ENCODE data around the gene CNOT1. TPM values are rescaled to one million over a fixed set of nuclear protein-coding genes. Genes with fewer than 3 reads are reported as not detected.

CNOT1 gene
- total and polyA plus RNA-seq, 10 of the 15 experiments (the other 5 are each of a cell fraction or from before 2014, with no cell fraction given) = 101 to 246 (median 175) TPM

DNA sequence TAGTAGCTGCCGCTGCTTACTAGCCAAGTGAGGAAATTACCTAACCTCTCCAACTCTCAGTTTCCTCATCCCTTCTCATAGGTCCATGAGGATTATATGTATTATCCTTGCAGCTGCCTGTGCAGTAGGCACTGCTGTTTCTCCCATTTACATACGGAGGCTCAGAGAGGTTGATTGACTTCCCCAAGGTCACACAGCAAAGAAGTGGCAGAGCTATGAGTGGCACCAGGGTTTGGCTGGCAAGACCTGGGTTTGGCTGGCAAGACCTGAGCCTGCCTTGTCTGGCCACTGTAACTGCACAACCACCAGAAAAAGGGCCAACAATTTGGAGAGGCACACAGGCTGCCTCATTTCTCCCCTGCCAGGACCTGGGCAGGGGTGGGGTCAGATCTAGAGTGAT is 132.2 kb downstream of the CNOT1 start (continued):
- TF ChIP-seq, protein P1, sequence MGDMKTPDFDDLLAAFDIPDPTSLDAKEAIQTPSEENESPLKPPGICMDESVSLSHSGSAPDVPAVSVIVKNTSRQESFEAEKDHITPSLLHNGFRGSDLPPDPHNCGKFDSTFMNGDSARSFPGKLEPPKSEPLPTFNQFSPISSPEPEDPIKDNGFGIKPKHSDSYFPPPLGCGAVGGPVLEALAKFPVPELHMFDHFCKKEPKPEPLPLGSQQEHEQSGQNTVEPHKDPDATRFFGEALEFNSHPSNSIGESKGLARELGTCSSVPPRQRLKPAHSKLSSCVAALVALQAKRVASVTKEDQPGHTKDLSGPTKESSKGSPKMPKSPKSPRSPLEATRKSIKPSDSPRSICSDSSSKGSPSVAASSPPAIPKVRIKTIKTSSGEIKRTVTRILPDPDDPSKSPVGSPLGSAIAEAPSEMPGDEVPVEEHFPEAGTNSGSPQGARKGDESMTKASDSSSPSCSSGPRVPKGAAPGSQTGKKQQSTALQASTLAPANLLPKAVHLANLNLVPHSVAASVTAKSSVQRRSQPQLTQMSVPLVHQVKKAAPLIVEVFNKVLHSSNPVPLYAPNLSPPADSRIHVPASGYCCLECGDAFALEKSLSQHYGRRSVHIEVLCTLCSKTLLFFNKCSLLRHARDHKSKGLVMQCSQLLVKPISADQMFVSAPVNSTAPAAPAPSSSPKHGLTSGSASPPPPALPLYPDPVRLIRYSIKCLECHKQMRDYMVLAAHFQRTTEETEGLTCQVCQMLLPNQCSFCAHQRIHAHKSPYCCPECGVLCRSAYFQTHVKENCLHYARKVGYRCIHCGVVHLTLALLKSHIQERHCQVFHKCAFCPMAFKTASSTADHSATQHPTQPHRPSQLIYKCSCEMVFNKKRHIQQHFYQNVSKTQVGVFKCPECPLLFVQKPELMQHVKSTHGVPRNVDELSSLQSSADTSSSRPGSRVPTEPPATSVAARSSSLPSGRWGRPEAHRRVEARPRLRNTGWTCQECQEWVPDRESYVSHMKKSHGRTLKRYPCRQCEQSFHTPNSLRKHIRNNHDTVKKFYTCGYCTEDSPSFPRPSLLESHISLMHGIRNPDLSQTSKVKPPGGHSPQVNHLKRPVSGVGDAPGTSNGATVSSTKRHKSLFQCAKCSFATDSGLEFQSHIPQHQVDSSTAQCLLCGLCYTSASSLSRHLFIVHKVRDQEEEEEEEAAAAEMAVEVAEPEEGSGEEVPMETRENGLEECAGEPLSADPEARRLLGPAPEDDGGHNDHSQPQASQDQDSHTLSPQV (IDR thresholded peaks at IDR 0.05) = no peak
- TF ChIP-seq KDM1A (IDR thresholded peaks at IDR 0.05; ENCODE audit: borderline replicate concordance) = no peak
- TF ChIP-seq POLR2AphosphoS5 (IDR thresholded peaks at IDR 0.05; ENCODE audit: low read length) = no peak
- TF ChIP-seq, protein P2, sequence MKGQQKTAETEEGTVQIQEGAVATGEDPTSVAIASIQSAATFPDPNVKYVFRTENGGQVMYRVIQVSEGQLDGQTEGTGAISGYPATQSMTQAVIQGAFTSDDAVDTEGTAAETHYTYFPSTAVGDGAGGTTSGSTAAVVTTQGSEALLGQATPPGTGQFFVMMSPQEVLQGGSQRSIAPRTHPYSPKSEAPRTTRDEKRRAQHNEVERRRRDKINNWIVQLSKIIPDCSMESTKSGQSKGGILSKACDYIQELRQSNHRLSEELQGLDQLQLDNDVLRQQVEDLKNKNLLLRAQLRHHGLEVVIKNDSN (IDR thresholded peaks at IDR 0.05; ENCODE audit: borderline replicate concordance, extremely low read length, insufficient read depth, low read depth, low read length) = no peak
- TF ChIP-seq RUNX3 (IDR thresholded peaks at IDR 0.05; ENCODE audit: low read length) = no peak
- TF ChIP-seq STAT3 (IDR thresholded peaks at IDR 0.05; ENCODE audit: low read depth, low read length) = no peak
- TF ChIP-seq, protein P3, sequence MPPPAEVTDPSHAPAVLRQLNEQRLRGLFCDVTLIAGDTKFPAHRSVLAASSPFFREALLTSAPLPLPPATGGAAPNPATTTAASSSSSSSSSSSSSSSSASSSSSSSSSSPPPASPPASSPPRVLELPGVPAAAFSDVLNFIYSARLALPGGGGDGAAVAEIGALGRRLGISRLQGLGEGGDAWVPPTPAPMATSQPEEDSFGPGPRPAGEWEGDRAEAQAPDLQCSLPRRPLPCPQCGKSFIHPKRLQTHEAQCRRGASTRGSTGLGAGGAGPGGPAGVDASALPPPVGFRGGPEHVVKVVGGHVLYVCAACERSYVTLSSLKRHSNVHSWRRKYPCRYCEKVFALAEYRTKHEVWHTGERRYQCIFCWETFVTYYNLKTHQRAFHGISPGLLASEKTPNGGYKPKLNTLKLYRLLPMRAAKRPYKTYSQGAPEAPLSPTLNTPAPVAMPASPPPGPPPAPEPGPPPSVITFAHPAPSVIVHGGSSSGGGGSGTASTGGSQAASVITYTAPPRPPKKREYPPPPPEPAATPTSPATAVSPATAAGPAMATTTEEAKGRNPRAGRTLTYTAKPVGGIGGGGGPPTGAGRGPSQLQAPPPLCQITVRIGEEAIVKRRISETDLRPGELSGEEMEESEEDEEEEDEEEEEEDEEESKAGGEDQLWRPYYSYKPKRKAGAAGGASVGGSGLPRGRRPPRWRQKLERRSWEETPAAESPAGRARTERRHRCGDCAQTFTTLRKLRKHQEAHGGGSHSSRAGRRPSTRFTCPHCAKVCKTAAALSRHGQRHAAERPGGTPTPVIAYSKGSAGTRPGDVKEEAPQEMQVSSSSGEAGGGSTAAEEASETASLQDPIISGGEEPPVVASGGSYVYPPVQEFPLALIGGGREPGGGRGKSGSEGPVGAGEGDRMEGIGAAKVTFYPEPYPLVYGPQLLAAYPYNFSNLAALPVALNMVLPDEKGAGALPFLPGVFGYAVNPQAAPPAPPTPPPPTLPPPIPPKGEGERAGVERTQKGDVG (CRISPR knock-in tag; IDR thresholded peaks at IDR 0.05) = no peak
- no peak for TF ChIP-seq RFX5 (IDR thresholded peaks at IDR 0.05; ENCODE audit: low read depth, low read length)
- TF ChIP-seq WRNIP1 (IDR thresholded peaks at IDR 0.05; ENCODE audit: borderline replicate concordance, low read depth, low read length) = no peak
- TF ChIP-seq POLR2AphosphoS2 (IDR thresholded peaks at IDR 0.05; ENCODE audit: low read depth, low read length) = no peak
- TF ChIP-seq FOXK2 (IDR thresholded peaks at IDR 0.05) = no peak
